NCI-H2081 (cell line): ENCODE data around the gene HNMT.

Experiments
- DNase-seq, 2 experiments: peaks; one replicate each; lab custom pipeline; 2025; lab: John Stamatoyannopoulos, UW

HNMT gene

DNA sequence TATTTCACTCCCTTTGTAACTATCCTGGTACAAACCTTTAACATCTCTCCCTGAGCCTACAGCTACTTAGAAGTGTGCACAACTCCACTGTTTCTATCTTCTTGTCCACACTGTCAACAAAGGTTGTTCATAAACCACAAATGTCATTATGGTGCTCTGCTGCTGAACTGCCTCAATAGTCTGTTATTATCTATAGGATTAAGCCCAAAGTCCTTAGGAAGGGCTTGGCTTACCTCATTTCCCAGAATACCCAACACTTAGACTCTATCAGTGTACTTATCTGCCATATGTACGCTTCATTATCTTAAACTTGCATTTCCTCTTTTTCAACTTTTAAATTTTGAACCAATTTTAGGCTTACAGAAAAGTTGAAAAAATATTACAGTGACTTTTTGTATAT lies 94.2 kb downstream of the HNMT start:
- DNase-seq: no peak

DNA sequence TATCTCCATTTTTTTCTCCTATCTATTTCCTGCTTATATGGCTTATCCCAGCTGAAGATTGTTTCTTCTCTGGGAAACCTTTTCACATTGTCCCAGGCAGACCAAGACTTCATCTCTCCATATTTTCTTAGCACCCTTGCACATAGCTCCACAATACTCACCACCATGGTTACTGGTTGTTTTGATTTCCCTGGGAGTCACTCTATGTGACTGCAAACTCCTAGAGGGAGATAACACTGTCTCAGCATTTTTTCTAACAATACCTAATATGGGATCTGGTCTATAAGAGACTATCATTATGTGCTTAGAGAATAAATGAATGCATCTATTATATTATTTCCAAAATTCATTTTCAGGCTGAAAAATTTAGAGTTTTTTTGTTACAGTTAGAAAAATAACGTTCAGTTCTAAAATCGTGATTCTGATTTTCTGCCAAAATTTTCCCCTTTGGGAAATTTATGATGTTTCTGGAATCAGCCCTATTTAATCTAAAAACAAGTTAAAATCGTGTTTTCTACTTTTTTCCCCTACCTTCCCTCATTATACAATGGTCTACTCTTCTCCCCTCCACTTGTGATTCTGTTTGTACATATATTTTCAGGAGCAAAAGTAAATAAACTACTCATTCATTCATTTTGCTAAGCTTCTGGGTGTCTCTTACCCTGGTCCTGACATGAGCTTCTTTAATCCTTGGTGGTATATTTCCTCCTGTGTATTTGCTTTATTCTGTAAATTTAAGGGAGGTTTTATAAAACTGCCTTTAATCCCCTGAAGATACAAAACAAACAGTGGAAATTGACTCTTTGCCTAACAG lies 95.4 kb downstream of the HNMT start:
- no peak for DNase-seq

GRCh38 chr2:138060301-138060635 lies 96.0 kb downstream of the HNMT start:
- peak; percentile 1 to 47 for DNase-seq

GRCh38 chr2:138061961-138062360 lies 97.7 kb downstream of the HNMT start:
- DNase-seq: no peak

DNA sequence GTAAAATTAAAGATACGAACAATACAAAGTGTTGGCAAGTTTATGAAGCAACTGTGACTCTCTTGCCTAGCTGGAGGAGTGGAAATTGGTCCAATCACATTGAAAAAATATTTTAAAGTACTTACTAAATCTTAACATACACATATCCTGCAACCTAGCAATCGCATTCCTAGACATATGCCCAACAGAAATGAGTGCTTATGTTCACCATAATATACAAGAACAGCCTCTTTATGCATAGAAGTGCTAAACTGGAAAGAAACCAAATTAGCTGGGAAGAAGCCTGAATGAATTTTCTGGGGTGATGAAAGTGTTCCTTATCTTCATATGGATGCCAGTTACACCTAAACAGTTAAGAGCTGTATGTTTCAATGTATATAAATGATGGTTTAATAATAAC lies 98.9 kb downstream of the HNMT start:
- DNase-seq: no peak
